ENCODE data around the gene MGST2. TPM values are rescaled to one million over a fixed set of nuclear protein-coding genes. Genes with fewer than 3 reads are reported as not detected.

The MGST2 gene
- total RNA-seq, 1 donor from 2014 or later = 66.1 TPM

DNA sequence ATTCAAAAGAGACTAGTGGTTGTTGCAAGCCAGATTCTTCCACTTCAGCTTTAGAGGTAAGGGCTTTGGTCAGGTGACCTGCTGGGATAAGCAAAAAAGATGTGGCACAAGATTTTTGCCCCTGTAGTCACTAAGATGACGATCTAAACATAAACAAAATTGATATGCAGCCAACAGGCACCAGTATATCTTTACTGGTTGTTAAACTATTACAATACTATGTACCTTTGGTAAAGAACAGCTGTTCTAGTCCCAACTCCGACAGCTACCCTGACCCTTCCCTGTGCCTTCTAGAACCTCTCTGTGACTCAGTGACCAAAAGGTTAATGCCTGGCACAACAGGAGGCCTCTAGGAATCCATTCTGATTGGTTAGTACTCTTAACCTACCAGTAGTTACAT is 59.6 kb downstream of the MGST2 start:
- H3K27me3 Mint-ChIP-seq = no peaks in the 10 kb centered on the region
- peak overlapping the region; percentile 78 for H3K27ac Mint-ChIP-seq
- no peak overlapping the region for H3K4me3 Mint-ChIP-seq (ENCODE audit: low read depth)
- peaks cover 13% of the 10 kb centered on the region for H3K36me3 Mint-ChIP-seq (ENCODE audit: insufficient read depth)
- H3K9me3 Mint-ChIP-seq (ENCODE audit: low read depth) = no peaks in the 10 kb centered on the region
- peaks cover 44% of the 10 kb centered on the region for H3K4me1 Mint-ChIP-seq (ENCODE audit: low read depth)
- no peak for DNase-seq (ENCODE audit: low spot score, unreplicated experiment)
- TF ChIP-seq, protein P1, sequence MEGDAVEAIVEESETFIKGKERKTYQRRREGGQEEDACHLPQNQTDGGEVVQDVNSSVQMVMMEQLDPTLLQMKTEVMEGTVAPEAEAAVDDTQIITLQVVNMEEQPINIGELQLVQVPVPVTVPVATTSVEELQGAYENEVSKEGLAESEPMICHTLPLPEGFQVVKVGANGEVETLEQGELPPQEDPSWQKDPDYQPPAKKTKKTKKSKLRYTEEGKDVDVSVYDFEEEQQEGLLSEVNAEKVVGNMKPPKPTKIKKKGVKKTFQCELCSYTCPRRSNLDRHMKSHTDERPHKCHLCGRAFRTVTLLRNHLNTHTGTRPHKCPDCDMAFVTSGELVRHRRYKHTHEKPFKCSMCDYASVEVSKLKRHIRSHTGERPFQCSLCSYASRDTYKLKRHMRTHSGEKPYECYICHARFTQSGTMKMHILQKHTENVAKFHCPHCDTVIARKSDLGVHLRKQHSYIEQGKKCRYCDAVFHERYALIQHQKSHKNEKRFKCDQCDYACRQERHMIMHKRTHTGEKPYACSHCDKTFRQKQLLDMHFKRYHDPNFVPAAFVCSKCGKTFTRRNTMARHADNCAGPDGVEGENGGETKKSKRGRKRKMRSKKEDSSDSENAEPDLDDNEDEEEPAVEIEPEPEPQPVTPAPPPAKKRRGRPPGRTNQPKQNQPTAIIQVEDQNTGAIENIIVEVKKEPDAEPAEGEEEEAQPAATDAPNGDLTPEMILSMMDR (IDR thresholded peaks at IDR 0.05; ENCODE audit: unreplicated experiment) = no peak

DNA sequence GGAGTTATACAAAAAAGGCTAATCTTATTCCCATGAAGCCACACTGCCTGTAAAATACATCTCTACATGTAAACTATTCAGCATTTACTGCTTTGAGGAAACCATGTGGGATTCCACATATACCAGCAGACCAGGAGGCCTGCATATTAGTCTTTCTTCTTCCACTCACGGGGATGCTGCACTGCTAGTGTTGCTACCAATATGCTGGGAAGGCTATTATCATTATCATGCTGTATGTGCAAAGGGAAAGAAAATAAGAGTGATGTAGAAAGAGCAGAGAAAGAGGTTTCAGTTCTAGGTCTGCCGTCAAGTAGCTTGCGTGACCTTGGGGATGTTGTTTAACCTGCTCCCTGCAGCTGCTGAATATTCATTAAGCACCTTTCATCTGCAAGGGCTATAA is 61.0 kb downstream of the MGST2 start:
- Mint-ChIP-seq H3K27ac (peak overlapping the region; percentile 98), H3K36me3 (ENCODE audit: insufficient read depth) (peaks cover 14% of the 10 kb centered on the region), H3K4me1 (ENCODE audit: low read depth) (peaks cover 53% of the 10 kb centered on the region), H3K4me3 (ENCODE audit: low read depth) (no peak overlapping the region), H3K9me3 (ENCODE audit: low read depth) (no peaks in the 10 kb centered on the region), H3K27me3 (no peaks in the 10 kb centered on the region)
- TF ChIP-seq, protein P1 (IDR thresholded peaks at IDR 0.05; ENCODE audit: unreplicated experiment) = no peak
- no peak for DNase-seq (ENCODE audit: low spot score, unreplicated experiment)

DNA sequence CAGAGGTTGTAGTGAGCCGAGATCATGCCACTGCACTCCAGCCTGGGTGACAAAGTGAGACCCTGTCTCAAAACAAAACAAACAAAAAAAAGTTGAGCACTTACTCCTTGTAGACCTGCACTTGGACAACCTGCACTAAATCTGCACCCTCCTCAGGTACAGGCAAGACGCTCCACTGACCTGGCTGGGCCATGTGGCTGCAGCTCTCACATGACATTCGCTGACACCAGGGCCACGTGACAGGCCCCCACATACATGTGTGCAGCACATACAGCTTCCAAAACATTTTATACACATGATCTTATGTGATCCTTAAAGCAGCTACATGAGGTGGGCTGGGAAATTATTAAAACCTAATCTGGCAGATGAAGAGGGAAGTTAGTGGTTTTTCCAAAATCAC is 62.5 kb downstream of the MGST2 start:
- H3K27ac Mint-ChIP-seq = peak overlapping the region; percentile 98
- peaks cover 10% of the 10 kb centered on the region for H3K36me3 Mint-ChIP-seq (ENCODE audit: insufficient read depth)
- TF ChIP-seq, protein P1 (IDR thresholded peaks at IDR 0.05; ENCODE audit: unreplicated experiment) = no peak
- H3K27me3 Mint-ChIP-seq = no peaks in the 10 kb centered on the region
- DNase-seq (ENCODE audit: low spot score, unreplicated experiment) = no peak
- H3K9me3 Mint-ChIP-seq (ENCODE audit: low read depth) = no peaks in the 10 kb centered on the region
- peaks cover 63% of the 10 kb centered on the region for H3K4me1 Mint-ChIP-seq (ENCODE audit: low read depth)
- H3K4me3 Mint-ChIP-seq (ENCODE audit: low read depth) = peak overlapping the region; percentile 52

DNA sequence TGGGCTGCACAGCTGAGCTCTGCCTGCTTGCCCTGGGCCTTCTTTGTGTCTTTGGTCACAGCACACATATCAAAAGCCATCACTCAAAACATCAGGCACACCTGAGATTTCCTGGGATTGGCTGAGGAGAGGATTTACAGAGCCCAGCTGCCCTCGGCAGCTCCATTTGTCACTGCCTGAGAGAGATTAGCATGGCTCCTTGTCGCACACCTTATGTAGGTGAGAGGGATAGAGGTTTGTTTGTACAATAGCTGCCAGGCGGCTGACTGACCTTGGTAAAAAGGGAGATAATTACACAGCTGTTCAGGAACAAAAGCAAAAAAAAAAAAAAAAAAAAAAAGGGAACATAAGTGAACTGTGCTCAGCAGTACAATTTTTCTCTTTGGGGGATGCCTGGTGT is 63.2 kb downstream of the MGST2 start:
- TF ChIP-seq, protein P1 (IDR thresholded peaks at IDR 0.05; ENCODE audit: unreplicated experiment) = no peak
- DNase-seq (ENCODE audit: low spot score, unreplicated experiment) = peak; percentile 18
- no peaks in the 10 kb centered on the region for H3K27me3 Mint-ChIP-seq
- H3K9me3 Mint-ChIP-seq (ENCODE audit: low read depth) = no peaks in the 10 kb centered on the region
- peak overlapping the region; percentile 52 for H3K4me3 Mint-ChIP-seq (ENCODE audit: low read depth)
- H3K36me3 Mint-ChIP-seq (ENCODE audit: insufficient read depth) = peaks cover 10% of the 10 kb centered on the region
- H3K4me1 Mint-ChIP-seq (ENCODE audit: low read depth) = peaks cover 66% of the 10 kb centered on the region
- peak overlapping the region; percentile 98 for H3K27ac Mint-ChIP-seq

DNA sequence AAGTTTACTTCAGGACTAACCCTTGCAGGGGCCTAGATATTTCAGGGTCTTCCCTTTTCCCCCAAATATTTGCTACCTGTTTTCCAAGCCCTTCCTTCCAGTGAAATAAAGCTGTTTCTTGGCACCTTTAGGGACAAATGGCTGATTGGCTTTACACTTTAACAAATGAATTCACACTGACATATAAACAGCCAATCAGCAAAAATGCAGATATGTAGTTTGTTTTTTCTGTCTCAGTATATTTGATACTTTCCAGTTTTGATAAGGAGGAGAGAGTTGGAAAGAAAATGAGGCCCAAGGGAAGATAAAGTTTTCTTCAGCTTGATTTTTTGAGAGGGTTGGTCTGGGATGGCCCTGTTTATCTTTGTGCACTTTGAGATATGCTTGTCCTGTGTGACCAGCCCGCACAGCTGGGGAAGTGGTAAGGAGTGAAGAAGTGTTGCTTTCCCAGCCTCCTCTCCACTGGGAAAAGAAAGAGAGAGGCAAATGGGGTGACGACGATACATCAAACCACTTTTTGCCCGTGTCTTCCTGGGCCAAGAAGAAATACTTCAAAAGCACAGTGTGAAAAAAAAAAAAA is 67.5 kb downstream of the MGST2 start:
- H3K9me3 Mint-ChIP-seq (ENCODE audit: low read depth) = no peaks in the 10 kb centered on the region
- TF ChIP-seq, protein P1 (IDR thresholded peaks at IDR 0.05; ENCODE audit: unreplicated experiment) = no peak
- DNase-seq (ENCODE audit: low spot score, unreplicated experiment) = no peak
- no peak overlapping the region for H3K4me3 Mint-ChIP-seq (ENCODE audit: low read depth)
- H3K36me3 Mint-ChIP-seq (ENCODE audit: insufficient read depth) = peaks cover 9% of the 10 kb centered on the region
- H3K27ac Mint-ChIP-seq = peak overlapping the region; percentile 86
- peaks cover 62% of the 10 kb centered on the region for H3K4me1 Mint-ChIP-seq (ENCODE audit: low read depth)
- H3K27me3 Mint-ChIP-seq = no peaks in the 10 kb centered on the region
